ENCODE data around the gene MIX23. TPM values are rescaled to one million over a fixed set of nuclear protein-coding genes. Genes with fewer than 3 reads are reported as not detected.

Gene MIX23
- total RNA-seq (2022; extraction: Qiagen RNA extraction), result 42.8 to 76.4 TPM (median 50.1 TPM) in 5 replicates

GRCh38 chr3:122382888-122383666 is at the start of gene MIX23:
MIX23 (minus strand) TSS chr3:122383231; CDS start chr3:122383224, 7 bp downstream.

GRCh38 chr3:122415762-122416654 is 33.0 kb upstream of the MIX23 start, which contains the start of gene WDR5B:
WDR5B (minus strand) TSS chr3:122416062; CDS start chr3:122415528, 534 bp downstream.

GRCh38 chr3:122383771-122384697 is 1.0 kb upstream of the MIX23 start, which contains the start of gene FAM162A:
FAM162A (plus strand) TSS chr3:122384182; CDS start chr3:122384266, 84 bp downstream.

GRCh38 chr3:122324871-122325323 is 58.1 kb downstream of the MIX23 start, which contains the start of gene CSTA:
CSTA (plus strand) TSS chr3:122325248; CDS start chr3:122325293, 45 bp downstream.

Other genes starting within 250 kb of the MIX23 start
- not detected in 5 replicates for gene CASR, start 199.6 kb downstream of the MIX23 start, total RNA-seq (2022; extraction: Qiagen RNA extraction)
- gene CSTA, start 58.0 kb downstream of the MIX23 start, total RNA-seq (2022; extraction: Qiagen RNA extraction), result 0.93 to 1.4 TPM (median 1.1 TPM) in 5 replicates
- 31.3 to 36.7 TPM (median 34.7 TPM) in 5 replicates for gene FAM162A, start 951 bp upstream of the MIX23 start, total RNA-seq (2022; extraction: Qiagen RNA extraction)
- 2.5 to 3.7 TPM (median 3.4 TPM) in 5 replicates for gene WDR5B, start 32.8 kb upstream of the MIX23 start, total RNA-seq (2022; extraction: Qiagen RNA extraction)
- gene KPNA1, start 131.7 kb upstream of the MIX23 start, total RNA-seq (2022; extraction: Qiagen RNA extraction), result 54.3 to 67.7 TPM (median 63.5 TPM) in 5 replicates
- 5.1 to 6.1 TPM (median 5.5 TPM) in 5 replicates for gene PARP9, start 181.1 kb upstream of the MIX23 start, total RNA-seq (2022; extraction: Qiagen RNA extraction)
- gene DTX3L, start 181.1 kb upstream of the MIX23 start, total RNA-seq (2022; extraction: Qiagen RNA extraction), result 7.2 to 9.0 TPM (median 8.1 TPM) in 5 replicates
- gene PARP15, start 194.4 kb upstream of the MIX23 start, total RNA-seq (2022; extraction: Qiagen RNA extraction), result not detected in 5 replicates

Measured in A549 treated with Mapracorat at 1 μM for 4 hours (cell line).